CD4-positive, alpha-beta T cell treated with Interleukin-2 at 100 ng/mL for 4 hours (primary cell): ENCODE results near the gene SPEM3.

ENCODE experiments used
- DNase-seq: peaks from one replicate; pipeline ENCODE4 v3.0.0-alpha.2; 2020; ENCODE audit warnings: low spot score

Gene SPEM3

GRCh38 chr17:7403977-7404736 is 24.5 kb upstream of the SPEM3 start, which contains the start of gene TMEM256:
TMEM256 (minus strand) TSS chr17:7404097; CDS start chr17:7404084, 13 bp downstream.
- peak; percentile 97 for DNase-seq

- DNase-seq: peak; percentile 67
Observed at GRCh38 chr17:7404737-7405349, 23.8 kb upstream of the SPEM3 start.

- no peak for DNase-seq
Observed at GRCh38 chr17:7405350-7406234, 23.1 kb upstream of the SPEM3 start.

- no peak for DNase-seq
Observed at GRCh38 chr17:7406235-7406825, 22.3 kb upstream of the SPEM3 start.

- DNase-seq: no peak
Observed at GRCh38 chr17:7407082-7407481, 21.6 kb upstream of the SPEM3 start.

- DNase-seq: no peak
Observed at GRCh38 chr17:7407485-7408251, 21.0 kb upstream of the SPEM3 start, which contains the start of gene NLGN2. NLGN2 (plus strand) TSS chr17:7407845; CDS start chr17:7408256, 411 bp downstream.

GRCh38 chr17:7408252-7408727 is 20.4 kb upstream of the SPEM3 start:
- peak; percentile 19 for DNase-seq

- DNase-seq: no peak
Observed at GRCh38 chr17:7408863-7409262, 19.8 kb upstream of the SPEM3 start.

- no peak for DNase-seq
Observed at GRCh38 chr17:7409716-7410115, 18.9 kb upstream of the SPEM3 start.

- no peak for DNase-seq
Observed at GRCh38 chr17:7410634-7411426, 17.8 kb upstream of the SPEM3 start.

- DNase-seq: no peak
Observed at GRCh38 chr17:7411427-7411750, 17.3 kb upstream of the SPEM3 start.

GRCh38 chr17:7413346-7413985 is 15.2 kb upstream of the SPEM3 start:
- DNase-seq: no peak

- DNase-seq: no peak
Observed at GRCh38 chr17:7414837-7415236, 13.8 kb upstream of the SPEM3 start.

- no peak for DNase-seq
Observed at GRCh38 chr17:7415784-7416183, 12.9 kb upstream of the SPEM3 start.

GRCh38 chr17:7416323-7416722 is 12.3 kb upstream of the SPEM3 start:
- DNase-seq: no peak

- no peak for DNase-seq
Observed at GRCh38 chr17:7417056-7417655, 11.5 kb upstream of the SPEM3 start.

- DNase-seq: no peak
Observed at GRCh38 chr17:7418472-7419152, 10.0 kb upstream of the SPEM3 start.

- no peak for DNase-seq
Observed at GRCh38 chr17:7419819-7420610, 8.6 kb upstream of the SPEM3 start, which contains the start of gene SPEM1. SPEM1 (plus strand) TSS chr17:7420324; CDS start chr17:7420385, 61 bp downstream.
